Measurements from ENCODE around the gene RABGAP1L. TPM values are rescaled to one million over a fixed set of nuclear protein-coding genes. Genes with fewer than 3 reads are reported as not detected.
"Not testable (repeated sequence)": the region's sequence is repeated elsewhere in the genome, so short reads cannot be mapped to it uniquely, and the experiment has no call there.

Gene RABGAP1L
- total RNA-seq, 1 experiment from 2014 or later: 20.8 TPM

DNA sequence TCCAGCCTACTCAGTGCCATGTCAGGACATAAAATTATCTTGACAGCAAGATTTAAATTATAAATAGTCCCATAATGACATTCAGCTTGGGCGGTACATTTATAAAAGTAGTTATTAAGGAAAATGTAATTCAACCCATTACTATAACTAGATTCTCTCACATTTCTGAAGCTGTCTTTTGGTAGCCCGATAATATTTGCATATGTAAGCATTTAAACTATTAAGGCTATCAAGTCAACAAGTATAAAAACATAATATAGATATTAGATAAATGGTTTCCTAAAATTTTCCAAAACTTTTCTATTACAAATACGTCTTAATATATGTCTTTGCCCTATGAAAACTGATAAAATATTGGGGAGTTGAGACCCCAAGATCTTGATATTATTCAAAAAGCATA lies 266.8 kb downstream of the RABGAP1L start:
- no peak for DNase-seq (ENCODE audit: extremely low read depth, low read depth)

DNA sequence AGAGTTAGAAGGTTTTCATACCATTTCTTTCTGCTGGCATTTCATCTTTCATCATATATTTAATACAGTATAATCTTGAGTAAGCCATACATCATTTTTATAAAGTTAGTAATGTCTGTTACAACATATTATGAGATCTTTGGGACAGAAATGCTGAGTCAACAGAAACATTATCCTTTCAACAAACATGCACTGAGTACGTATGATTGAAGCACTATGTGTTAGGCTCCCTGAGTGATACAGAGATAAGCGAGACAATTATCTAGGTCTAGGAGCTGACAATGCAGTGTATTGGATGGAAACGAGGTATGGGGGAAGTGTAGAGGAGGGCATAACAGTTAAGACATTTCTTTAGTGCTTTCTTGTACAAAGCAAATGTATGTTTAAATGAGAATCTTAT lies 268.7 kb downstream of the RABGAP1L start:
- no peak for DNase-seq (ENCODE audit: extremely low read depth, low read depth)

DNA sequence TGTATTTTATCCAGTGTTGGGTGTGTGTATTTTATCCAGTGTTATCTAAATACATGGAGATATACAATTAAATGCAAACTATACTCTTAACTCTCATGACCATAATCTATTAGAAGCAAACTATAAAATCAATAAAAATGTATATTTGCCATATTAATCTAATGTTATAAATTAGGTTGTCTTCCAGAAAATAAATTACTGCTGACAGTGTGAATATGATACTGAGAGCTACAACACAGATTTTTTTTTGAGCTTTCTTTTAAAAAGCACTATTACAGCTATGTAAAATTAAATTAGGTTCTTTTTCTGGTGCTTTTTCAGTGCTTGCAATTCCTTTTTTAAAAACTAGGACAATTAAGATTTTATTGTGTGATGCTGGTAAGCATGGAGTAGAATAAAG lies 269.4 kb downstream of the RABGAP1L start:
- no peak for DNase-seq (ENCODE audit: extremely low read depth, low read depth)

DNA sequence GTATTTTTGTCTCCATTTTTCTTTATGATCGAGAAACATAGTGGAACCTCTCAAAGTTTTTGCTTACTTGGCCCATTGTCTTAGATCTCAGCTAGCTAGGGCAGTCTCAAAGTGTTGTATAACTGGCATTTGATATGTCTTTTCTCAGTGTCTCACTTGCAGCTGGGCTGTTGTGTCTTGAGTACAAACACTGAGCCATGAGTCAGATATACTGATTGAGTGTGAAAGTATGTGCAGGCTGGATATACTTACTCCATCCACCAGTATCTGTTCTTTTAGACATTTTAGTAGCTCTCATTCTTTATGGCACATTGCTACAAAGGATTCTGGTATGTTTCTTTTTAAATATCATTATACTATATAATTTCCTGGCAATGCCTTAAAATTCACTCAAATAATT lies 274.1 kb downstream of the RABGAP1L start:
- no peak for DNase-seq (ENCODE audit: extremely low read depth, low read depth)

DNA sequence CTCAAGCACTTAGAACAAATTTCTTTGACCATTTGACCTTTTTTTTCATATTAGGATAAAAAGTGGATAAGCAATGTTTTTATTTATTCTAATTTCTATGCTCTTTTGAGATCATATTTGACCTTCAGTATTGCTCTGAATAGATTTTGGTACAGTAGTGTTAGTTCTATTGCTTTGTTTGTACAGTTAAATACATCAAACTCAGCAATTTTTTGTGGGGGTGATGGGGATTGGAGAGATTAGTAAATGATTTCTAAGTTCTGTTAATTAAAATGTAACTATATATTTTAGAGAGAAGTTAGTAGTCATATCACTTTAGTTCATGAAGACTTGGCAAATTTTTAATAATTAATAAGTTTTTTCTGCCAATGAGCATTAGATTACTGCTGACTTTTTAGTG lies 286.0 kb downstream of the RABGAP1L start:
- DNase-seq (ENCODE audit: extremely low read depth, low read depth): no peak

DNA sequence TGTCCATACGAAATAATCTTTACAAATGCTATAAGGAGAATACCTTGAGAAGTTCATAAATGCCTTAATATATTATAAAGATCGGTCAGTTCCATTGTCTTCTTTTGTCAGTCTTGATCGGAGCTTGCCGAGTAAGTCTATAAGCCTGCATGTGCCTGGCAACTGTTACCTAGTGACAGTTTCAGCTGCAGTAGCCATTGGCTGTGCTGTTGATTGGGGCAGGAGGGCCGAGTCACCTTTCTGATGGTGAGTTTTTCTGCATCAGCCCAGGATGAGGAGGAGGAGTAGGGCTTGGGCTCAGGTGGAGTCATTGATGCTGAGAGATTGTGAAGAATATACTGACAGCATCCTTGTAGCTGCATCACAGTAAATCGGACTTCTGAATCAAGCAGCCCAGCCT lies 286.5 kb downstream of the RABGAP1L start:
- no peak for DNase-seq (ENCODE audit: extremely low read depth, low read depth)

DNA sequence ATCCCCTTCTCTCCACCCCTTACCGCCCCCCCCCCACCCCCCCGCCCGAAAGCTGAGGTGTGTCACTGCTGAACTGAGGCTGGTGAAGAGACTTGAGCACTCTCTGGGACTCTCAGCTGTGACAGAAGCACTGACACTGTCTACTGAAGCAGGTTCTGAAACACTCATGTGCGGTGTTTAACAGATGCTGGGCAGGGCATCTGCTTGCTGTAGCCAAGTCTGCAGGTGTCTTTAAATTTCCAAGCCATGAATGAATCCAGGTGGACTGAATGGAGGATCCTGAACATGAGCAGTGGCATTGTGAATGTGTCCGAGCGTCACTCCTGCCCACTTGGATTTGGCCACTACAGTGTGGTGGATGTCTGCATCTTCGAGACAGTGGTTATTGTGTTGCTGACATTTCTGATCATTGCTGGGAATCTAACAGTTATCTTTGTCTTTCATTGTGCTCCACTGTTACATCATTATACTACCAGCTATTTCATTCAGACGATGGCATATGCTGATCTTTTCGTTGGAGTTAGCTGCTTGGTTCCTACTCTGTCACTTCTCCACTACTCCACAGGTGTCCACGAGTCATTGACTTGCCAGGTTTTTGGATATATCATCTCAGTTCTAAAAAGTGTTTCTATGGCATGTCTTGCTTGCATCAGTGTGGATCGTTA lies 288.7 kb downstream of the RABGAP1L start, which contains the start of gene GPR52:
Gene GPR52, plus strand, starts transcription at position 99 of the 665 bp plus-strand sequence. Its CDS starts 148 bp downstream, at position 247.
- DNase-seq (ENCODE audit: extremely low read depth, low read depth): no peak

DNA sequence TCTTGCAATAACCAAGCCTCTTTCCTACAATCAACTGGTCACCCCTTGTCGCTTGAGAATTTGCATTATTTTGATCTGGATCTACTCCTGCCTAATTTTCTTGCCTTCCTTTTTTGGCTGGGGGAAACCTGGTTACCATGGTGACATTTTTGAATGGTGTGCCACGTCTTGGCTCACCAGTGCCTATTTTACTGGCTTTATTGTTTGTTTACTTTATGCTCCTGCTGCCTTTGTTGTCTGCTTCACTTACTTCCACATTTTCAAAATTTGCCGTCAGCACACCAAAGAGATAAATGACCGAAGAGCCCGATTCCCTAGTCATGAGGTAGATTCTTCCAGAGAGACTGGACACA lies 289.2 kb downstream of the RABGAP1L start:
- no peak for DNase-seq (ENCODE audit: extremely low read depth, low read depth)

DNA sequence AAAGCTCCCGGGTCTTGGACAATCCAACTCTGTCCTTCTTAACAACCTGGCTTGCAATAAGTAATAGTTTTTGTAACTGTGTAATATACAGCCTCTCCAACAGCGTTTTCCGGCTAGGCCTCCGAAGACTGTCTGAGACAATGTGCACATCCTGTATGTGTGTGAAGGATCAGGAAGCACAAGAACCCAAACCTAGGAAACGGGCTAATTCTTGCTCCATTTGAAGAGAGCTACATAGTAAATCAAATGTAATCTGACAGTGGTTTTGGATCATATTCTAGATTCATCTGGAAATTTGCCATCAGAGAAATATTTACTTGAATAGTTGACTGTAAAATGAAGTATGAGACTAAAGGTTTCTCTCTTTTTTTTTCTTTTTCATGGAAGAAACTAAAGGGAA lies 289.7 kb downstream of the RABGAP1L start:
- DNase-seq (ENCODE audit: extremely low read depth, low read depth): no peak

DNA sequence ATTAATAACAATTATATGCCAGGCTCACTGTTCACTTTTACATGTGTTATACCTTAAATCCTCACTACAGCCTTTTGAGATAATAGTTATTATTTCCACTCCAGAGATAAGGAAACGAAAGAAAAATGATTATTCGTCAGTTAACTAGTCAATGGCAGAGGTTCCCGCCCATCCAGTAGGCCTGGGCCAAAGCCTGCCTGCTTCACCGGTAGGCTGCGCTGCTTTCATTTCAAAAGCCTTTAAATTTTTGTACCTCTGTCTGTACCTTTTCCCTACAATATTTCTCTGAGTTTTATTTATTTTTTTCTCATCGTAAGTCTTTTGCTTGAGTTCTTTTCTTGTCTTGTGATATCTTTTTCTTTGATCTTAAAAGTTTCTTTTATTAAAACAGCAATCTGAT lies 292.1 kb downstream of the RABGAP1L start:
- DNase-seq (ENCODE audit: extremely low read depth, low read depth): no peak

DNA sequence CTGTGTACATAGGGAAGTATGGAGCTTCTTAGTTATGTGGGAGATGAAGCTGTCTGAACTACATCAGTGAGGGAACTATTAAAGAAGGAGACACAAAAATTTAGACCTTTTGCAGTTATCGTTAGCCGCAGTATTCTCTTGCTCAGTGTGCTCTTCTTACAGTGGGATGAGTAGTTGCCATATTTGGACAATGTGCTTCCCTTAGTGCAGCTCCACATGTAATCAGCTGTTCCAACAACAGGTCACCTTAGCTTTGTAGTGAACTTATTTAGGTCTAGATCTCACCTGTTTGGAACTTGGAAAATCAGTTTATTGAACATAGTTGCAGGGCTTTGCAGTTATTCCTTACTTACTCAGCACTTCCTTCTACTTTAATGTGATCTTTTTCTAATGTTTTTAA lies 306.5 kb downstream of the RABGAP1L start:
- no peak for DNase-seq (ENCODE audit: extremely low read depth, low read depth)

DNA sequence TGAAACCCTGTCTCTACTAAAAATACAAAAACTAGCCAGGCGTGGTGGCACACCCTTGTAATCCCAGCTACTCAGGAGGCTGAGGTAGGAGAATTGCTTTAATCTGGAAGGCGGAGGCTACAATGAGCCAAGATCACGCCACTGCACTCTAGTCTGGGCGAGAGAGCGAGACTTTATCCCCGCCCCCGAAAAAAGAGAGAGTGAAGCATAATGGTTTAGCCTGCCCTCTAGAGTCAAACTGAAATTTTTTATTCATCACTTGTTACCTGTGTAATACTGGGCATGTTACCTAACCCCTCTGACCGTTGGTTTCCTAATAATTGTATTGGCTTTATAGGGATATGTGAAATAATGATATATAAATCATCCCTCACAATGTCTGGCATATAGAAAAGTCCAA lies 307.3 kb downstream of the RABGAP1L start:
- DNase-seq (ENCODE audit: extremely low read depth, low read depth): no peak

DNA sequence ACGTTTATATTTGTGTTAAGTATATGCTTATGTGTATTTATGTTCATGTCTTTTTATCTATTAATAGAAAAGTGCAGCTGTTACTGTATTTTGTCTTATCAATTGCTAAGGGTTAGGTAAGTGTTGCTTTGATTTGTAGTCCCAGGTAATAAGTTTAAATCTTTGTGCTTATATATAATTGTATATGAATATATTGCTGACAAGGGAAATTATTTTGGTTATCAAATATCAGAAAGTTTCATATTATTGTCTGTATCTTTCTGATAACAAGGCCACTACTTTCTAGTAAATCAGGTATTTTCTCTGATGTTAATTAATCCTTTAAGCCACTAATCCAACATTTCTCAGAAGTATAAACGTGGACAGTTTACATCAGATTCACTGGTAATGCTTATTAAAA lies 309.7 kb downstream of the RABGAP1L start:
- DNase-seq (ENCODE audit: extremely low read depth, low read depth): no peak

DNA sequence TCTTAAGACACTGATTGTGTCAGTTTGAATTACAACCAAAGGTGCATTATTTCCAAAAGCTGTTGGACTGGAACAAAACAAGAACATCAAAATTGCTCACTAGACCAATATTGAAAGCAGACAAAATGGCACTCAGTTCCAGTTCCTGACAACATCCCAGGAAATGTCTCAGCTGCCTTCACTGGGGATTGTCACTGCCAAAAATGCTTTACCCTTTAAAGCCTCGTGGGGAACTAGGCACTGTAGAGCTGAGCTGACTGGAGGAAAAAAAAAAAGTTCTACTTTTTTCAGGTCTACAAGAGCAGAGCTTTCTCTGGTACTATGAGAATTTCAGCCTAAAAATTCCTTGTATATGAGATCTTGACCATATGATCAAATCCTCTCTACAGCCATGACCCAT lies 310.4 kb downstream of the RABGAP1L start:
- no peak for DNase-seq (ENCODE audit: extremely low read depth, low read depth)

DNA sequence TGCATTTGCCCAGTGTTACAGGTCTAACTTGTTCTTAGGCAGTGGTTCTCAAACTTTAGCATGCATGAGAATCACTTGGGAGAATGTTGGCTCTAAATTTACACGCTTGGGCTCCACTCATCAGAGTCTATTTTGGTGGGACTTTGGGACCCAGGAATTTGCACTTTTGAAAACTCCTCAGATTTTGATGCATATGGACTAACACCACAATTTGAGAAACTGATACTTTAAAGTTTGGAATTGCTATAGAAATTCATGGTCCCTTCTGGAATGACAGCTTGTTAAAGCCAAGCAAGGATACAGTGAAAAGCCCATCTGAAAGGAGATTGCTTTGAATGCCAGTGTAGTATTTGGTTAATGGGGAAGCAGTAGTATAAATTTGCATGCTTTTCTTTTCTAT lies 320.0 kb downstream of the RABGAP1L start:
- no peak for DNase-seq (ENCODE audit: extremely low read depth, low read depth)

DNA sequence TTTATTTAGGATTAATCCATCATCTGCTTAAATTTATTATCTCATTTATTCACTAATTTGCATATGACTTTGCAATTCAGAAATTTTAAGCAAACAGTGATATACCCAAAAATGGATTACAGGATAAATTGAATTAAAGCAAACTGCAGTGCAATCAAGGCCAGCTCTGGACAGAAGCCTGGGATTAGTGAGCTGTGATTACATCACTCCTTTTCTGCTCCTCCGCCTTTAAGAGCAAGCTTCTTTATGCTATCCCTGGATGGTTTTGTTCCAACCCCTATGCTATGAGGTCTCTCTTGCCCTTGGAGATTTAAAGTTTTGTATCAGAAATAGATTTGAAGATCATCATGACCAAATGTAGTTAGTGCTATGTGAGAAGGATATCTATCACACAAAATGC lies 321.0 kb downstream of the RABGAP1L start:
- DNase-seq (ENCODE audit: extremely low read depth, low read depth): no peak

DNA sequence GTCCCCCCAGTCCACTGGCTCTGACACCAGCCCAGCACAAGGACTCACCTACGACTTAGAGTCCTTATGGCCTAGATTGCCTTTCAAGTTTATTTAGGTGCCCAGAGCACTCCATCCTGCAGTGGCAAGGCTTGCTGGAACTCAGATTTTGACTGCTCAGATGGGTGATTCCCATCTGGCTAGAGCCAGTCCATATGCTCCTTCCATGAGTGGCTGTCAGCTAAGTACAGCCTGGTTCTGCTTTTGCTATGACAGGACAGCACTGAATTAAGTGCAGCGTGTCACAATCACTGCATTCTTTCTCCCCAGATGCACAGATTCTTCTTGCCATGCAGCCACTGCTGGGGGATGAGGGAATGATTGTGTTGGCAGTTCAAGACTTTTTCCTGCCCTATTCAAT lies 332.3 kb downstream of the RABGAP1L start:
- no peak for DNase-seq (ENCODE audit: extremely low read depth, low read depth)

DNA sequence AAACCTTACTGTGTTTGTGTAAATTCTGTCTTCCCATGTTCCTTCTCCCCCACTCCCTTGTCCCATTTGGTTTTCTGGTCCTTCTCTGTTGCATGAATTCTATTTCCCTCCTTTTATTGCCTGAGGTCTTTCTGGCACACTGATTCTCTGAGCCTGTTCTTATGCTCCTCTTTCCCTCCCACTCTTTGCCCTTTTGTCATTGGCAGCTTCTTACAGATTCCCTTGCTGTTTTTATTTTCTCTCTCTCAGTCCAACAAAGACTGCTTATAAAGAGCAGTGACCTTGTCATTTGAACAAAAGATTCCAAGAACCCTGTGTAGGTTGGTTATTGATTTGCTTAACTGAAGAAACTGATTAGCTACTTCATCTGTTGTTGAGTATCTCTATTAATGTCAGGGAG lies 338.2 kb downstream of the RABGAP1L start:
- DNase-seq (ENCODE audit: extremely low read depth, low read depth): no peak

DNA sequence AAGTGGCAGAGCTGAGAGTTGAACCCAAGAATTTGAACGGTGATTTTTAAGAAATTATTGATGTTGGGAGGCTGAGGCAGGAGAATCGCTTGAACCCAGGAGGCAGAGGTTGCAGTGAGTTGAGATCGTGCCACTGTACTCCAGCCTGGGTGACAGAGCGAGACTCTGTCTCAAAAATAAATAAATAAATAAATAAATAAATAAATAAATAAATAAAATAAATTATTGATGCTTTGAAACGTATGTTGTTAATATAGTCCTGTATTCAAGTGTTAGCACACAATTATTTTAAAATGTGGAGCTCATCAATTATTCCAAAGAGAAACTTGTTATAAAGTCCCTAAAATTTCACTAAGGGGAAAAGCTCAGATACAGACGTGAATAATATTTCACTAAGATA lies 357.4 kb downstream of the RABGAP1L start:
- DNase-seq (ENCODE audit: extremely low read depth, low read depth): not testable (repeated sequence)

DNA sequence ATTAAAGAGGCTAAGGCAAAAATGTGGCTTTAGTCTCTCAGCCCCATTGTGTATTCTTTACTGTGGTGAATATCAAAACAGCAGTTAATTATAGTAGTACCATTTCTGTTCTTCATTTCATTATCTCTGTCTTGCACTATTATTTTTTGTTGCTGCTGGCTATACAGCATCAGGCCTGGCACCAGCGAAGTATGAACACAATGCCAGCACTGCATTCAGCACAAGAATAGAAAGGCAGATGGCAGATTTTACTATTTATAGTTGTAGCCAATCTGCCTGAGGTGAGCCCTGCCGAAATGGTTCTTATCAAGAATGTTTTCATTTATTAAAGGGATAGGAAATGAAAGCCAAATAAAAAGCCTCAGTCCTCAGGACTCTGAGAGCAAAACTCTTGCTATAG lies 360.5 kb downstream of the RABGAP1L start:
- no peak for DNase-seq (ENCODE audit: extremely low read depth, low read depth)

DNA sequence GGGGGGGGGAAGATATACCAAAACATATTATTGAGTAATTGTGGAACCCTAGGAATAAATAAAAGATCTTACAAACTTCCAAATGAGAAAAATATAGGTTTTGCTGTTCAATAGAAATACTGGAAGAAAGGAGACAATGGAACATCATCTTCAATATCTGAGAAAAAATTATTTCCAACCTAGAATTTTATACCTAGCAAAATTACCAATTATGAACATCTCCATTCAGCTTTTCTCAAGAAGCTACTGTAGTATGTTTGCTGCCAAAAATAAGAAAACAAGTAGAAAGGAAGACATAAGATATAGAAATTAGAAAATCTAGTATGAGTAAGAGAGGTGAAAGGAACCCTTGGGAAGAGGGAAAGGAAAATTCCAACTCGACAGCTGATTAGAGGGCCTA lies 372.4 kb downstream of the RABGAP1L start:
- DNase-seq (ENCODE audit: extremely low read depth, low read depth): no peak

DNA sequence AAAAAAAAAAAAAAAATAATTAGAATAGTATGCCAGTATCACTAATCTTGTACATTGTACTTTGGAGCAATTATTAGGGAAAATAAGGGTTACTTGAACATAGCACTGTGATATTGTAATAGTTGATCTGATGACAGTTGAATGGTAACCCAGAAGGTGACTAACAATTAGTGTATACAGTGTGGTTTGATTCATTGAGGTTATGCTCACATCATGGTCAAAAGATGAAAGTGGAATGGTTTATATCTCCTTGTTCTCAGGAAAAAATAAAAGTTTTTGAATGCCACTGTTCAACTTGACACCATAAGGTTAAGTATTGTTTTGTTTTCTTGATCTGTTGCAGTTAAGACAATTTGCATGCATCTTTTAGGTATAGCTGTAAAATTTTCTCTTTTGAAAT lies 375.5 kb downstream of the RABGAP1L start:
- DNase-seq (ENCODE audit: extremely low read depth, low read depth): no peak

DNA sequence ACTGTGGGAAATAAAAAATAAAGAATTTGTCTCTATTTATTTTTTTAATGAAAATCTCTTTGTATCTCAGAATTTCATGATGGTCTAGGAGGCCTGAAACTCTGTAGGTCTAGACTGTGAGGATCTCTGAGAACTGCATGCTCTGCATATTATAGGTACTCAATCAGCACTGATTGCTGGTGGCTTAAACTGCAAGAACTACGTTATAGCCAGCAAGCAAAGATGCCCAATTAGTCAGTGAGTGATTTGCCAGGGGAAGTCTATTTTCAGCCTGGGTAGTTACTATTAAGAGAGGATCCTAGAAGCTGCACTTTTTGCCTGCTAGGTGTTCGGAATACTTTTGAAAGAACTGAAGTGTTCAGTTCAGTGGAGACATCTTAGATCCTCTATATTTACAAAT lies 375.9 kb downstream of the RABGAP1L start:
- DNase-seq (ENCODE audit: extremely low read depth, low read depth): no peak
